IMR-90 (cell line): ENCODE results near the gene ANKRD2. TPM values are rescaled to one million over a fixed set of nuclear protein-coding genes. Genes with fewer than 3 reads are reported as not detected.

ENCODE experiments used
- ATAC-seq: fragments of 200-7000 bp; cut with Tn5 transposase; 2 replicates; pipeline ENCODE4 v1.9.1; 2020; ENCODE audit warnings: low read depth, mild to moderate bottlenecking, moderate library complexity
- BruUV-seq: library from RNA; stranded (reverse); fragments of 400-500 nt; replicated peaks from 2 replicates; lab custom pipeline; 2021; lab: Mats Ljungman, UMichigan
- CTCF ChIA-PET: fragments of 300-600 bp; formaldehyde crosslinking; extraction: SDS; loops from one replicate; lab custom pipeline; 2021; ENCODE audit warnings: antibody characterized with exemption; lab: Yijun Ruan, JAX
- POLR2A ChIA-PET: fragments of 300-600 bp; sonication (Branson Sonifier 250); formaldehyde crosslinking; loops from one replicate; lab custom pipeline; 2022; ENCODE audit warnings: antibody characterized with exemption; ENCODE audit not compliant: unreplicated experiment; lab: Charles Lee
- DNase-seq: peaks from one replicate; pipeline ENCODE4 v3.0.0; 2013
- H2AFZ ChIP-seq: replicated peaks from 2 replicates; pipeline ENCODE3; 2013; ENCODE audit warnings: low read length, mild to moderate bottlenecking; ENCODE audit not compliant: poor library complexity
- H2AK5ac ChIP-seq: 2 replicates; pipeline ENCODE4 v1.6.1; 2013; ENCODE audit warnings: low read depth, low read length, inconsistent platforms
- H2AK9ac ChIP-seq: replicated peaks from 2 replicates; pipeline ENCODE3; 2013; ENCODE audit warnings: mild to moderate bottlenecking, low read depth, low read length, moderate library complexity; ENCODE audit not compliant: poor library complexity
- H2BK120ac ChIP-seq: 2 replicates; pipeline ENCODE4 v1.6.1; 2013; ENCODE audit warnings: low read depth, low read length, inconsistent platforms
- H2BK15ac ChIP-seq: 3 replicates; pipeline ENCODE4 v1.6.1; 2013; ENCODE audit warnings: low read depth, low read length, inconsistent platforms
- H2BK20ac ChIP-seq: 2 replicates; pipeline ENCODE4 v1.6.1; 2013; ENCODE audit warnings: low read depth, mild to moderate bottlenecking, inconsistent platforms, low read length, moderate library complexity
- H2BK5ac ChIP-seq: 2 replicates; pipeline ENCODE4 v1.6.1; 2013; ENCODE audit warnings: mild to moderate bottlenecking, low read depth, low read length, inconsistent platforms; ENCODE audit not compliant: poor library complexity, severe bottlenecking
- H3K14ac ChIP-seq: replicated peaks from 2 replicates; pipeline ENCODE4 v1.6.1; 2013; ENCODE audit warnings: low read depth, low read length, inconsistent platforms
- H3K18ac ChIP-seq: 2 replicates; pipeline ENCODE4 v1.6.1; 2013; ENCODE audit warnings: low read depth, low read length, control low read depth
- H3K23ac ChIP-seq: 2 replicates; pipeline ENCODE4 v1.6.1; 2013; ENCODE audit warnings: low read depth, low read length, inconsistent platforms
- H3K27ac ChIP-seq: 2 replicates; pipeline ENCODE4 v1.5.1; 2013; ENCODE audit warnings: mild to moderate bottlenecking, control low read depth, low read length; ENCODE audit not compliant: insufficient read depth
- H3K27me3 ChIP-seq: 2 replicates; pipeline ENCODE4 v1.6.1; 2013; ENCODE audit warnings: low read length; ENCODE audit not compliant: control insufficient read depth, insufficient read depth
- H3K36me3 ChIP-seq: 2 replicates; pipeline ENCODE4 v1.6.1; 2013; ENCODE audit warnings: low read length, mixed read lengths; ENCODE audit not compliant: control insufficient read depth, insufficient read depth
- H3K4ac ChIP-seq: 2 replicates; pipeline ENCODE4 v1.6.1; 2013; ENCODE audit warnings: low read depth, low read length, inconsistent platforms
- H3K4me1 ChIP-seq: 2 replicates; pipeline ENCODE4 v1.6.1; 2013; ENCODE audit warnings: low read length, mixed read lengths; ENCODE audit not compliant: control insufficient read depth, insufficient read depth
- H3K4me2 ChIP-seq: 2 replicates; pipeline ENCODE4 v1.6.1; 2013; ENCODE audit warnings: low read depth, mild to moderate bottlenecking, control low read depth, low read length, moderate library complexity
- H3K4me3 ChIP-seq: 2 replicates; pipeline ENCODE4 v1.5.1; 2013; ENCODE audit warnings: low read depth, mild to moderate bottlenecking, control low read depth, low read length, moderate library complexity; ENCODE audit not compliant: insufficient read depth
- H3K56ac ChIP-seq: 2 replicates; pipeline ENCODE4 v1.6.1; 2013; ENCODE audit warnings: low read length, inconsistent platforms; ENCODE audit not compliant: insufficient read depth; ENCODE audit errors: extremely low read depth
- H3K79me1 ChIP-seq, 2 experiments: 2 replicates each; pipeline ENCODE4 v1.6.1; 2013; ENCODE audit warnings: low read length in 2 of 2, inconsistent platforms in 1 of 2, low read depth in 1 of 2
- H3K9ac ChIP-seq: 2 replicates; pipeline ENCODE4 v1.6.1; 2013; ENCODE audit warnings: low read depth, low read length, control low read depth
- H3K9me1 ChIP-seq: 2 replicates; pipeline ENCODE4 v1.6.1; 2013; ENCODE audit warnings: low read length, inconsistent platforms; ENCODE audit not compliant: insufficient read depth
- H3K9me3 ChIP-seq: 2 replicates; pipeline ENCODE4 v1.6.1; 2013; ENCODE audit warnings: low read length; ENCODE audit not compliant: control insufficient read depth, insufficient read depth
- H4K20me1 ChIP-seq: 2 replicates; pipeline ENCODE4 v1.6.1; 2013; ENCODE audit warnings: low read length, inconsistent platforms; ENCODE audit not compliant: insufficient read depth
- H4K5ac ChIP-seq: 2 replicates; pipeline ENCODE4 v1.6.1; 2013; ENCODE audit warnings: mild to moderate bottlenecking, low read depth, low read length, control low read depth
- H4K8ac ChIP-seq, 2 experiments: 2 replicates each; pipeline ENCODE4 v1.6.1; 2013; ENCODE audit warnings: low read depth in 2 of 2, low read length in 2 of 2, control low read depth in 1 of 2, inconsistent platforms in 1 of 2
- H4K91ac ChIP-seq: 2 replicates; pipeline ENCODE4 v1.6.1; 2013; ENCODE audit warnings: low read depth, low read length, inconsistent platforms; ENCODE audit not compliant: insufficient read depth
- BHLHE40 ChIP-seq: fragments of 150-350 bp; IDR thresholded peaks from 2 replicates; pipeline ENCODE4 v1.6.1; 2016; ENCODE audit warnings: mild to moderate bottlenecking, low read depth, low read length
- CEBPB ChIP-seq: IDR thresholded peaks from 2 replicates; pipeline ENCODE4 v1.6.1; 2012; ENCODE audit warnings: low read depth, low read length, improper control_type of control experiment
- FOS ChIP-seq: fragments of 150-350 bp; IDR thresholded peaks from 2 replicates; pipeline ENCODE4 v1.6.1; 2016; ENCODE audit warnings: low read depth, low read length
- MAFK ChIP-seq: IDR thresholded peaks from 2 replicates; pipeline ENCODE4 v1.6.1; 2012; ENCODE audit warnings: low read depth, low read length, improper control_type of control experiment
- MAZ ChIP-seq: IDR thresholded peaks from 2 replicates; pipeline ENCODE4 v1.6.1; 2012; ENCODE audit warnings: low read depth, mild to moderate bottlenecking, low read length, improper control_type of control experiment, moderate library complexity, borderline replicate concordance
- POLR2A ChIP-seq: IDR thresholded peaks from 2 replicates; pipeline ENCODE4 v1.6.1; 2012; ENCODE audit warnings: mild to moderate bottlenecking, low read depth, low read length
- SMC3 ChIP-seq: fragments of 150-350 bp; IDR thresholded peaks from 2 replicates; pipeline ENCODE4 v1.6.1; 2016; ENCODE audit warnings: low read depth, mild to moderate bottlenecking, antibody characterized with exemption, low read length, moderate library complexity
- WGBS, 2 experiments: methylation state at CpG; one replicate each; pipeline versions ENCODE4 v1.1.5 to v1.1.7; 2013; ENCODE audit warnings: missing lambda C conversion rate in 2 of 2; ENCODE audit not compliant: insufficient read length in 1 of 2; ENCODE audit errors: extremely low coverage in 2 of 2; 5-methylcytosine and 5-hydroxymethylcytosine counted together
- dilution Hi-C: fragments of 300-500 bp; cut with HindIII; formaldehyde crosslinking; loops from one replicate; pipeline ENCODE4 v1.14.3; 2018; ENCODE audit warnings: low sequenced_read_pairs; ENCODE audit not compliant: unreplicated experiment
- in situ Hi-C: fragments of 300-500 bp; cut with MboI; formaldehyde crosslinking; loops from 3 replicates; pipeline ENCODE4 v1.14.3; 2019; ENCODE audit warnings: low sequenced_read_pairs, inconsistent platforms, mixed read lengths
- intact Hi-C: fragments of 100-400 bp; cut with micrococcal nuclease; formaldehyde crosslinking; loops from 2 replicates; pipeline ENCODE4 v1.10.0; 2022
- polyA plus RNA-seq, 3 experiments: library from polyadenylated mRNA; depleted of rRNA; stranded (reverse); fragments of >200 nt; gene quantifications; 2 replicates each; pipeline ENCODE4 v1.2.3, GENCODE V29; 2012; ENCODE audit warnings: low replicate concordance in 1 of 3
- total RNA-seq: library from RNA; depleted of rRNA; stranded (reverse); fragments of >200 nt; gene quantifications from 2 replicates; pipeline ENCODE4 v1.2.3, GENCODE V29; 2012
- TF ChIP-seq, protein P1 (sequence below): conservative IDR thresholded peaks from 2 replicates; pipeline ENCODE4 v1.5.1; 2012; ENCODE audit warnings: mild to moderate bottlenecking, low read depth, low read length, improper control_type of control experiment

The ANKRD2 gene
- total and polyA plus RNA-seq, 2 of the 4 experiments (the other 2 are of a cell fraction) = 0.36 to 0.65 TPM

DNA sequence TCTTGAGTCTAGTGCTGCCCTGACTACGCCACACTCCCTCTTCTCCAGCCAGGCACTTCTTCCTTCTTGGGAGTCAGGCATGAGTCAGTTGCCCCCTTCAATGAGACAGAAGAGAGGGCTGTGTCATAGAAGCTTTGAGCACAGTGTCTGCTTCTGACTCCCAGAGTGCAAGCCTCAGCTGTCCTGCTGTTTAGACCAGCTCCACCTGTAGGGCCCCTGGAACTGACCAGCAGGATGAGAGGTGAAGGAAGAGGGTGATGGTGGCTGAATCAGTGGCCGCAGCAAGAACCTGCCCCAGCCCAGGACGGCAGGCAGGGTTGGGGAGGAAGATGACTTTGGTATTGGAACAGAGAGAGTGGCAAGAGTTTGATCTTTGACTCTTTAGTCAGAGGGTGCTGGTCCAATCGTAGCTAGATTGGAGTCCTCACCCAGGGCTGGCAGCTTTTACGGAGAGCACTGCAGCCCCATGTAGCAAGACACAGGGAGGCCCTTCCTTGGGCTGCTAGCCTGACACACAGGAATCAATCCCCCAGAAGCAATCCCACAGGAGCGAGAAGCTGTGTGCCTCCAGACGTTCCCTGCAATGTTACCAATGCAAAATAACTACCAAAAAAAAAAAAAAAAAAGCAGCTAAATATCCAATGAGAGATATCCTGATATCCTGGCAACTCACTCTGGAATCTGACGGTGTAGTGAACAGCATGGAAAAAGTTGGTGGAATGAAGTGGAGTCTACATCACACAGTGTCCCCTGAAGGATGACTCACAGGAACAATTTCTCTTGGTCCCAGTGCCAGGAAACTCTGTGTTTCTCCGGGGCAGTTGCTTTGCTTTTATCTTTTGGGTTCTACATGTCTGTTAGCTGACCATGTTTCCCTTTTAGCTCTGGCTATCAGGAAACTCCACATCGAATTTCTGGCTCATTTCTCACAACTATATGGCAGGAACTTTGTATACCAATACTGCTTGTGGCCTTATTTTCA lies 23.8 kb downstream of the ANKRD2 start:
- CTCF ChIA-PET = interaction anchor here (0.9 to 1.0 kb wide), 2 partner anchors 12 to 24 kb away, joined by 3 to 4 read pairs; partner anchors contain the start of gene ANKRD2
- peak overlapping the region; percentile 1; the same call in 1 of the 2 replicates for H2BK120ac ChIP-seq
- no peaks in the 10 kb centered on the region for H3K79me1 ChIP-seq
- H4K8ac ChIP-seq = no peak overlapping the region
- no peaks in the 10 kb centered on the region for H3K36me3 ChIP-seq
- H3K4me2 ChIP-seq = peak overlapping the region; percentile 29
- no peaks in the 10 kb centered on the region for H3K27me3 ChIP-seq
- H3K4me3 ChIP-seq = no peak overlapping the region
- H4K20me1 ChIP-seq = peaks cover 3% of the 10 kb centered on the region; the same call in 1 of the 2 replicates
- no peak overlapping the region for H4K5ac ChIP-seq
- no peak overlapping the region for H3K18ac ChIP-seq
- peak overlapping the region; percentile 82 for H2AFZ ChIP-seq
- TF ChIP-seq SMC3 = peak; percentile 6; the same call in 1 of the 2 replicates
- TF ChIP-seq POLR2A = no peak; the same call in 1 of the 2 replicates
- TF ChIP-seq, protein P1, sequence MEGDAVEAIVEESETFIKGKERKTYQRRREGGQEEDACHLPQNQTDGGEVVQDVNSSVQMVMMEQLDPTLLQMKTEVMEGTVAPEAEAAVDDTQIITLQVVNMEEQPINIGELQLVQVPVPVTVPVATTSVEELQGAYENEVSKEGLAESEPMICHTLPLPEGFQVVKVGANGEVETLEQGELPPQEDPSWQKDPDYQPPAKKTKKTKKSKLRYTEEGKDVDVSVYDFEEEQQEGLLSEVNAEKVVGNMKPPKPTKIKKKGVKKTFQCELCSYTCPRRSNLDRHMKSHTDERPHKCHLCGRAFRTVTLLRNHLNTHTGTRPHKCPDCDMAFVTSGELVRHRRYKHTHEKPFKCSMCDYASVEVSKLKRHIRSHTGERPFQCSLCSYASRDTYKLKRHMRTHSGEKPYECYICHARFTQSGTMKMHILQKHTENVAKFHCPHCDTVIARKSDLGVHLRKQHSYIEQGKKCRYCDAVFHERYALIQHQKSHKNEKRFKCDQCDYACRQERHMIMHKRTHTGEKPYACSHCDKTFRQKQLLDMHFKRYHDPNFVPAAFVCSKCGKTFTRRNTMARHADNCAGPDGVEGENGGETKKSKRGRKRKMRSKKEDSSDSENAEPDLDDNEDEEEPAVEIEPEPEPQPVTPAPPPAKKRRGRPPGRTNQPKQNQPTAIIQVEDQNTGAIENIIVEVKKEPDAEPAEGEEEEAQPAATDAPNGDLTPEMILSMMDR = 0 out of 2 replicates have a peak, but pooled peaks have one; percentile 4
- TF ChIP-seq BHLHE40 = no peak
- peak; percentile 38; the same call in 1 of the 2 replicates for TF ChIP-seq MAFK
- peak; percentile 65 for TF ChIP-seq FOS
- TF ChIP-seq CEBPB = 0 out of 2 replicates have a peak, but pooled peaks have one; percentile 0
- 0 out of 2 replicates have a peak, but pooled peaks have one; percentile 63 for TF ChIP-seq MAZ
- H2BK5ac ChIP-seq = peak overlapping the region; percentile 32
- no peak overlapping the region for H3K56ac ChIP-seq
- H3K27ac ChIP-seq = peak overlapping the region; percentile 7; the same call in 1 of the 2 replicates
- intact Hi-C loops = no loop called here
- peak; percentile 86 for DNase-seq
- H3K9ac ChIP-seq = no peak overlapping the region; the same call in 1 of the 2 replicates
- peak; percentile 81 for ATAC-seq
- peak overlapping the region; percentile 45; the same call in 1 of the 2 replicates for H2AK5ac ChIP-seq
- WGBS, 2 experiments = 42% methylated on average over 4 of the region's 10 CpGs; no CpG with 5 or more reads in 1 of the 2 experiments
- POLR2A ChIA-PET = interaction anchor here (0.5 to 0.6 kb wide), 2 partner anchors 11 to 819 kb away, joined by 3 to 4 read pairs; no protein-coding TSS in a partner anchor
- H2AK9ac ChIP-seq = peak overlapping the region; percentile 4
- no peak overlapping the region for H4K91ac ChIP-seq
- BruUV-seq = no TSS peak
- H3K9me1 ChIP-seq = peaks cover 9% of the 10 kb centered on the region
- no peak overlapping the region for H3K4ac ChIP-seq
- dilution Hi-C loops = no loop called here
- no peak overlapping the region for H2BK15ac ChIP-seq
- H3K4me1 ChIP-seq = peaks cover 15% of the 10 kb centered on the region
- no peaks in the 10 kb centered on the region for H3K9me3 ChIP-seq
- H2BK20ac ChIP-seq = peak overlapping the region; percentile 17; the same call in 1 of the 2 replicates
- in situ Hi-C loops = no loop called here
- H3K23ac ChIP-seq = no peak overlapping the region
- H3K14ac ChIP-seq = no peak overlapping the region
